NT2/D1 (cell line): ENCODE data around the gene ABCF3.

ENCODE experiments used
- DNase-seq: peaks from one replicate; pipeline ENCODE4 v3.0.0-alpha.2; 2011; ENCODE audit warnings: low read depth, low spot score
- H3K27me3 ChIP-seq: 2 replicates; pipeline ENCODE4 v1.6.0; 2011; ENCODE audit warnings: mild to moderate bottlenecking; ENCODE audit not compliant: insufficient read length, insufficient read depth
- H3K36me3 ChIP-seq: 2 replicates; pipeline ENCODE4 v1.6.1; 2011; ENCODE audit warnings: mild to moderate bottlenecking, low read length, mixed read lengths; ENCODE audit not compliant: insufficient read depth, insufficient read length
- H3K4me1 ChIP-seq: 2 replicates; pipeline ENCODE4 v1.5.1; 2011; ENCODE audit not compliant: insufficient read depth, insufficient read length
- H3K4me3 ChIP-seq: 2 replicates; pipeline ENCODE4 v1.5.1; 2011; ENCODE audit warnings: low read depth; ENCODE audit not compliant: insufficient read length
- H3K9ac ChIP-seq: 2 replicates; pipeline ENCODE4 v1.6.0; 2011; ENCODE audit warnings: low read depth; ENCODE audit not compliant: insufficient read length
- H3K9me3 ChIP-seq: 2 replicates; pipeline ENCODE4 v1.5.1; 2011; ENCODE audit warnings: mild to moderate bottlenecking, low read length; ENCODE audit not compliant: insufficient read depth
- SUZ12 ChIP-seq: IDR thresholded peaks from 2 replicates; pipeline ENCODE4 v1.6.1; 2011; ENCODE audit not compliant: insufficient read length, insufficient read depth; ENCODE audit errors: extremely low read depth
- YY1 ChIP-seq: IDR thresholded peaks from 2 replicates; pipeline ENCODE4 v1.6.1; 2011; ENCODE audit not compliant: insufficient read length, insufficient read depth
- ZNF274 ChIP-seq: IDR thresholded peaks from 2 replicates; pipeline ENCODE4 v1.6.1; 2011; ENCODE audit warnings: mild to moderate bottlenecking, low read depth, low read length

ABCF3 gene

DNA sequence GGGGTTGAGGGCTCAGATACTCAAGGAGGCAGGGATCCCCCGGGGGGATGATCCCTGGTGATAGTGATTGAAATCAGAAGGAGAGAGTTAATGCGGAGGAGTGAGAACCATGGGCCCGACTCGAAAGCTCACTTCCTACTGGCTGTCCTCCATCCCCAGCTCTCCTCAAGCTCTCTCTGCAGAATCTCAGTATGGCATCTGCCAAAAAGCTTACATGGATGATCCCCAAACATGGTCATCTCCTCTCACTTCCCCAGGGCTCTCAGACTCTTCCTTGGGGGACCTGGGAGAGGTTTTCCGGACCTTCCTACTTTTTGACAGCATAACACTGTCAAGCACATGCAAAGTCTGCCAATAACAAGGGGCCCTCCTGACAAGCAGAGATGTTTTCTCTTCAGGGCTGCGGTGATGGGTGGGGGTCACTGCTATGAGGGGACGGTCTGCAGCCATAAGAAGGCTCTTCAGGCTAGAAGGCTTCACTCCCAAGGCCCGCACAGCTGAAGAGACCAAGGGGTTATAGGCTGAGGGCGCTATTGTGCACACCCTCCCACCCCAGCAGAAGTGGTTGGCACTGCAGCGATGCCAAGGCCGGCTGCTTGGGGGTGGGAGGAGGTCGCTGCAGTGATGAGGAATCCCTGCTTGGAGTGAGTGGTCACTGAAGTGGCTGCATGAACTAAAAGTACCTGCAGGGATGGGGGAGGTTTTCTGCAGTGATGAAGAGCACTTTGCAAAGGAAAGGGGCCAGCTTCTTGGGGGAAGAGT lies 42.6 kb downstream of the ABCF3 start:
- no peaks in the 10 kb centered on the region for H3K9me3 ChIP-seq
- peaks cover 62% of the 10 kb centered on the region for H3K27me3 ChIP-seq
- no peaks in the 10 kb centered on the region for H3K36me3 ChIP-seq
- H3K4me3 ChIP-seq, result no peak overlapping the region
- no peak overlapping the region for H3K9ac ChIP-seq
- H3K4me1 ChIP-seq, result peaks cover 6% of the 10 kb centered on the region
- TF ChIP-seq SUZ12 (no peak), YY1 (no peak), ZNF274 (no peak)
- no peak for DNase-seq

DNA sequence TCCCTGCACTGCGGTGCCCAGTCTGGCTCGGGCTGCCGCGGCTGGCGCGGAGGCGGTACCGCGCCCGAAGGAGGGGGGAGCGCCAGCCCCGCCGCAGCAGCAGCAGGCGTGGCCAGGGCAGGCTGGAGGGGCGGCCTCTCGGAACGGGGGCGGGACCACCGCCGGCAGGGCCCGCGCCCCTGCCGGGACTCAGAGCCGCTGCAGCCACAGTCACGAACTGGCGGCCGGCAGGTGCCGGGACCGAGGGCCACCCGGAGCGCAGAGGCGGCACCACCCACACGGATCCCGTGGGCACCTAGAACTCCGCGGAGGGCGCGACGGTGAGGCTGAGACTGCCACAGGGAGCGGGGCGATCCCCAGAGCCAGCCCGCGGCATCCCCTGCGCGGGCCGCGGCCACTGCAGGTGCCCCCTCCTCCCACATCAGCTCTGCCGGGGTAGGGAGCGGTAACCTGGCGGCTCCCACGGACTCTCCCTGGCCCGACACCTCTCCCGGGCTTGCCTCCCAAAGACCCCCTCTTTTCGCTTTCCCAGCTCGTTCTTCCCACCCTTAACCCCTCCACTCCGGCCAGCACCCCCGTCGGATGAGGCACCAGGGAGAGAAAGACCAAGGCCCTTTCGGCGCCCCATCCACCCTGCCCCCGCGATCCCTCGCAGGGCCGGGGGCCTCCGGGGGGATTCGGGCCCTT lies 43.5 kb downstream of the ABCF3 start, which contains the start of gene VWA5B2:
VWA5B2 (plus strand) TSS at position 192 of the 687 bp plus-strand sequence. CDS start 944 bp downstream, outside the sequence.
- H3K9me3 ChIP-seq, result no peaks in the 10 kb centered on the region
- peak within 1 kb of the TSS; percentile 47 for H3K4me3 ChIP-seq
- peaks cover 6% of the 10 kb centered on the region for H3K4me1 ChIP-seq
- no peak for DNase-seq
- H3K27me3 ChIP-seq, result peaks cover 67% of the 10 kb centered on the region
- H3K9ac ChIP-seq, result peak within 1 kb of the TSS; percentile 64
- no peaks in the 10 kb centered on the region for H3K36me3 ChIP-seq
- no peak for TF ChIP-seq YY1
- TF ChIP-seq ZNF274, result no peak
- TF ChIP-seq SUZ12, result peak; percentile 95

DNA sequence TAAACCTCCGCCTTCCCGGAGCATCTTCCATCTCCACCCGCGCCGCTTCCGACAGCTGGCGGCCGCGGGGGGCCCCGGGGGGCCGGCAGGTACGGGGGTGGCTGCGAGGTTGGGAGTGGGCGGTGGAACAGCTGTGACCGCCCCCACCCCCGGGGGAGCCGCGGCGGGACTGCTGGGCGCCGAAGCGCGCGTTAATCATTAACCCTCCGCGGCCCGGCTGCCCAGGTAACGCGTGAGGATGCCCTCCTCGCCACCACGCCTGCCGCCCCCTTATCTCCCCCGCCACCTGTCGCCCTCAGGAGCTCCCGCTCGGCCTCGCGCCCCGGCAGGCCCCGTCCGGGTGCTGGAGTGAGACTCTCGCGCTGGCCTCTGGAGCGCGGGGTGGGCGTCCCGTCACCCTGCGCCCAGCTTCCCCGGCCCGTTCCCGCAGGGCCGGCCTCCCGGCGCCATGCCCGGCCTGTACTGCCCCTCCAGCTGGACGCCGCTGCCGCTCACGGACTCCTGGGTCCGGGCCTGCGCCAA lies 44.1 kb downstream of the ABCF3 start:
- TF ChIP-seq ZNF274 (no peak), SUZ12 (peak; percentile 6), YY1 (no peak)
- Histone ChIP-seq H3K4me3 (peak overlapping the region; percentile 47), H3K9me3 (no peaks in the 10 kb centered on the region), H3K27me3 (peaks cover 67% of the 10 kb centered on the region), H3K9ac (peak overlapping the region; percentile 64), H3K4me1 (peaks cover 6% of the 10 kb centered on the region), H3K36me3 (no peaks in the 10 kb centered on the region)
- no peak for DNase-seq

DNA sequence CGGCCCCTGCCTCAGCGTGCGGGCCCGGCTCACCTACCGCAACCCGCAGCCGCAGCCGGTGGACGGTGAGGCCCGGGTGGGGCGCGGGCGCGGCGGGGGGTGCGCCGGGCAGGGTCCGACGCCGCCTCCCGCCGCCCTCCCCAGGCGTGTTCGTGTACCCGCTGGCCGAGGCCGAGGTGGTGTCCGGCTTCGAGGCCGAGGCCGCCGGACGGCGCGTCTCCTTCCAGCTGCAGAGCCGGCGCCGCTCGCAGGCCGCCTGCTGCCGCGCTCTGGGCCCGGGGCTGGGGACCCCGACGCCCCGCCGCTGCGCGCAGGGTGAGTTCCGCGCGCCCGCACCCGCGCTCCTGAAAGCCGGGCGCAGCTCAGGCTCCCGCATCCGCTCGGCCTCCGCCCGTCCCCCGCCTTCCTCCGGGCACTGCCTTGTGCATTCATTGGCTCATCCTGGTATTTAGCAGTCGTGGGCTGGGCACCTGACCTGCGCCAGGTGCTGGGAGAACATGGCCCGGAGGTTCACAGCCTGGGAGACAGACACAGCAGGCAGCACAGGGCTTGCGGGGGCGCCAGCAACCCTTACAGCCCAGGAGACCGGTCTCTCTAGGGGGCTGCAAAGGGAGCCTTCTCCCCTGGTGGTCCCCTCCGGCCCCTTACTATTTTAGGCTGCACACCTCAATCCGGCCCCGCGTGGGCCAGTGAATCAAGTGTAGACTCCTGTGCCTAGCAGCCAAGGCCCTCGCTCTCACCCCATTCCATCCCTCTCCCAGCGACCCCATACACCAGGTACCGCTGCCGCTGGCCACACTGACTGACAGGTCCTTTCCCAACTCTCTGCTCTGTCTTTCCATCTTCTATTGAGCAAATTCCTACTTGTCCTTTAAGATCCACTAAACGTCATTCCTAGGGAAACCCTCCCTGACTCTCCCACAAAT lies 44.9 kb downstream of the ABCF3 start:
- Histone ChIP-seq H3K27me3 (peaks cover 69% of the 10 kb centered on the region), H3K36me3 (no peaks in the 10 kb centered on the region), H3K9ac (peak overlapping the region; percentile 64), H3K9me3 (no peaks in the 10 kb centered on the region), H3K4me1 (peaks cover 6% of the 10 kb centered on the region), H3K4me3 (peak overlapping the region; percentile 47)
- no peak for DNase-seq
- TF ChIP-seq SUZ12 (peak; percentile 92), YY1 (no peak)

DNA sequence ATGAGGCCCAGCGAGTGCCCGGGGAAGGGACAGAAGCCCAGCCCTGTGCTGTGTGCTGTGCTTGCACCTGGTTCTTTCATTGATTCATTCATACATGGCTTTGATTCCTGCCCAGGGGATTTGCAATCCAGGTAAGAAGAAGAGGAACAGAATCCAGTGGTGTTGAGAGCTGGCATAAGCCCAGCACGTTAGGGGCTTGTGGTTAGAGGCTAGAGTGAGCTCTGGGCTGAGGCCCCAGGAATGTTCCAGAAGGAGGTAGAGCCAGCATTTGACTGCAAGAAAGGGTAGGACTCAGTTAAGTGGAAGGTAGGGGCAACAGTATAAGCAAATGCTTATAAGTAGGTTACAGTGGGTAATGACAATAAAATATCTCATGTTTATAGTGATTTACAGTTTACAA lies 45.7 kb downstream of the ABCF3 start:
- Histone ChIP-seq H3K36me3 (no peaks in the 10 kb centered on the region), H3K27me3 (peaks cover 69% of the 10 kb centered on the region), H3K9me3 (no peaks in the 10 kb centered on the region), H3K4me3 (no peak overlapping the region), H3K9ac (no peak overlapping the region), H3K4me1 (peaks cover 6% of the 10 kb centered on the region)
- TF ChIP-seq SUZ12 (no peak), YY1 (no peak), ZNF274 (no peak)
- no peak for DNase-seq

DNA sequence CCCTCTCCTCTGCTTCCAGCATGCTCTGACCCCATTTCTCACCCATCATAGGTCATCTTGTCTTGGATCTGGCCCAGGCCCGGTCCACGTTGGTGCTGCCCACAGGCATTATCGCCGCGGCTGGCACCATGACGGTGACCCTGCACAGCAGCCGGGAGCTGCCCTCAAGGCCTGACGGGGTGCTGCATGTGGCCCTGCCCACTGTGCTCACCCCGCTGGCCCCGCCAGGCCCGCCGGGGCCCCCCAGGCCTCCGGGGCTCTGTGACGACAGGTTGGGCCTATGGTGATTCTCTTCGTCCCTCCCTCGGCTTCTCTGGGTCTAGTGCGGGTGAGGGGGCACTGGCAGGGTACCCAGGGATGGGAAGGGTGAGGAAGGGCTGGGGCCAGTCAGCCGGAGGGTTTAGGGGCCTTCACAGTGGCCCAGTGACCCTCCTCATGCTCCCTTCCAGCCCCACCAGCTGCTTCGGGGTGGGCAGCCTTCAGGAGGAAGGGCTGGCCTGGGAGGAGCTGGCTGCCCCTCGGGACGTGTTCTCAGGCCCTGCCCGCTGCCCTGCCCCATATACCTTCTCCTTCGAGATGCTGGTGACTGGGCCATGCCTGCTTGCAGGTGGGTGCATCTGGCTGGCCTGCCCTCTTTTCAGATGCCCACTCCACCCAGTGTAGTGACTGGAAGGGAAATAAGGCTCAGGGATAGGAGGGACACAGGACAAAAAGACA lies 47.3 kb downstream of the ABCF3 start:
- Histone ChIP-seq H3K27me3 (peaks cover 60% of the 10 kb centered on the region), H3K4me3 (no peak overlapping the region), H3K4me1 (peaks cover 6% of the 10 kb centered on the region), H3K9ac (no peak overlapping the region), H3K36me3 (no peaks in the 10 kb centered on the region), H3K9me3 (no peaks in the 10 kb centered on the region)
- DNase-seq, result no peak
- TF ChIP-seq SUZ12 (no peak), ZNF274 (no peak)
